HAP-1 (cell line): ENCODE measurements around the gene SPATA45.

Experiments used
- DNase-seq, 2 experiments: peaks; one replicate each; pipeline ENCODE4 v3.0.0-alpha.2; 2016 to 2020; ENCODE audit warnings: low spot score in 2 of 2
- H3K27me3 ChIP-seq: fragments of 250-450 bp; sonication (Bioruptor Pico); 2 replicates; pipeline ENCODE4 v1.5.1; 2020; ENCODE audit warnings: low read depth, mild to moderate bottlenecking, moderate library complexity
- H3K36me3 ChIP-seq: fragments of 250-450 bp; sonication (Bioruptor Pico); replicated peaks from 2 replicates; pipeline ENCODE4 v1.5.1; 2020; ENCODE audit warnings: mild to moderate bottlenecking
- H3K4me1 ChIP-seq: fragments of 250-450 bp; sonication (Bioruptor Pico); 2 replicates; pipeline ENCODE4 v1.5.1; 2020; ENCODE audit warnings: mild to moderate bottlenecking
- H3K4me3 ChIP-seq: fragments of 250-450 bp; sonication (Bioruptor Pico); 2 replicates; pipeline ENCODE4 v1.5.1; 2020; ENCODE audit warnings: mild to moderate bottlenecking, moderate library complexity
- H3K9me3 ChIP-seq: fragments of 250-450 bp; sonication (Bioruptor Pico); 2 replicates; pipeline ENCODE4 v1.5.1; 2020; ENCODE audit warnings: mild to moderate bottlenecking, moderate library complexity
- in situ Hi-C: fragments of 300-500 bp; cut with MboI; formaldehyde crosslinking; loops from 3 replicates; pipeline ENCODE4 v1.14.3; 2020; ENCODE audit warnings: low sequenced_read_pairs, inconsistent platforms, mixed read lengths

SPATA45 gene

DNA sequence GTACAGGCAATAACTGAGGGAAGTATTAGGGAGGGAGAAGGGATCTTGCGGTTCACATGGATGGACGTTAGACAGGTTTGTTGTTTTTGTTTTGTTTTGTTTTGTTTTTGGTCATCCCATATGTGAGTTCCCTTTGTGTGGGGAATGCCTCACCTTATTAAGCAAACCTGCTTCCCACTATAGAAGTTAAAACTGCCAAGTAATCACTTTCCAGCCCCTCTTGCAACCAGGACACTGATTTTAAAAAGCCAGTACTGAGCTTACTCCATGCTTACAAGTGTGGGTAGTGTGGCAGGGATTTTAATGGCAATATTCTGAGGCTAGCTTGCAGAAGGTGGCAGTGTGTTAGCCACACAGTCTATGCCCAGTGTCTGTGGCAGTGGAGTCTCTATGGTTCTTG is 26.5 kb downstream of the SPATA45 start:
- H3K36me3 ChIP-seq = no peaks in the 10 kb centered on the region
- in situ Hi-C loops = no loop called here
- no peaks in the 10 kb centered on the region for H3K27me3 ChIP-seq
- H3K4me3 ChIP-seq = no peak overlapping the region
- H3K9me3 ChIP-seq = no peaks in the 10 kb centered on the region
- peaks cover 6% of the 10 kb centered on the region for H3K4me1 ChIP-seq
- no peak for DNase-seq

DNA sequence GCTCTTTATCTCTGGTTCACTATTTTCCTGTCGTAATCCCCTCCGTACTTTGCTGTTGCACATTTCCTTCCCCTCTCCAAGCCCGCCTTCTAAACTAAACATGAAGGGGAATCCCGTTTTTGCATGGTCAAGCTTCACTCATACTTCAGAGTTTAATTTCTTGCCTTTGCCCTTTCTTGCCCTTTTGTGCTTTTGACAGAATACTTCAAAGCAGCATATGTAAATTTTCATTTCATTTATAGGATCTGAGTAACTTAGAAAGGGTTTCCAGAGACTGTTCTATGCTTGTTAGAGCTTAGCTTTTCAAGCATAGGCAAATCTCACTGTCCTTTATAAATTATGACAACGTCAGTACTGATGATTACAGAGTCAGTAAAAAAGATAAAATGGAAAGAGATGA is 27.7 kb downstream of the SPATA45 start:
- H3K4me3 ChIP-seq = no peak overlapping the region
- no peaks in the 10 kb centered on the region for H3K36me3 ChIP-seq
- H3K4me1 ChIP-seq = peaks cover 6% of the 10 kb centered on the region
- DNase-seq = no peak
- H3K9me3 ChIP-seq = no peaks in the 10 kb centered on the region
- in situ Hi-C loops = no loop called here
- no peaks in the 10 kb centered on the region for H3K27me3 ChIP-seq

DNA sequence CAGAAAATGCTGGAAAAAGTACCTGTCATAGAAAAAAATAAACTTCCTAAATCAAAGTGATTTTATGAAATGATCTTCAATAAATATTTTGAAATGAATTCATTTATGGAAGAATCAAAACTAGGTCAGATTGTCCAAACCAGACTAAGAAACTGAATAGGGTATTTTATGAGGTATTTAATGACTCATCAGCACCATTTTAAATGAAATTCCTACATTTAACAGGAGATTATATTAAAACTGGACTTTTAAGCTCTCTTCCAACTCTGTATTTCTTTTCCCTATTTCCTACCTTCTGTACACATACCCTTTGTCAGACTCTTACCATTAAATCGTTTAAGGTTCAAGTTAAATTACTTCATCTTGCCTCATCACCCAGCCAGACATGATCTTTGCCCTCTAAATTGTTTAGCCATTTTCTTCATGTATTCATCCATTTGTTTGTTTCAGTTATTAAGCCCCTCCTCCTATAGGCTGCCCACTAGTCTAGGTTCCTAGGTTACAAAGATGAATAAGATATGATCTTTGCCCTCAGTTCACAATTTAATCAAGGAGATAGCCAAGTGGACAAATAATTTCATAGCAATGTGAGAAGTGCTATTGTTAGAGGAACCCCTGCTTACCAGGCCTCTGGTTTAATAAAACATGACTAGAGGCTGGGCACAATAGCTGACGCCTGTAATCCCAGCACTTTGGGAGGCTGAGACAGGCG is 30.7 kb downstream of the SPATA45 start:
- in situ Hi-C loops = no loop called here
- peak in 1 of 2 experiments; percentile 13 for DNase-seq
- Histone ChIP-seq H3K36me3 (no peaks in the 10 kb centered on the region), H3K4me1 (peaks cover 6% of the 10 kb centered on the region), H3K27me3 (no peaks in the 10 kb centered on the region), H3K9me3 (no peaks in the 10 kb centered on the region), H3K4me3 (no peak overlapping the region)

DNA sequence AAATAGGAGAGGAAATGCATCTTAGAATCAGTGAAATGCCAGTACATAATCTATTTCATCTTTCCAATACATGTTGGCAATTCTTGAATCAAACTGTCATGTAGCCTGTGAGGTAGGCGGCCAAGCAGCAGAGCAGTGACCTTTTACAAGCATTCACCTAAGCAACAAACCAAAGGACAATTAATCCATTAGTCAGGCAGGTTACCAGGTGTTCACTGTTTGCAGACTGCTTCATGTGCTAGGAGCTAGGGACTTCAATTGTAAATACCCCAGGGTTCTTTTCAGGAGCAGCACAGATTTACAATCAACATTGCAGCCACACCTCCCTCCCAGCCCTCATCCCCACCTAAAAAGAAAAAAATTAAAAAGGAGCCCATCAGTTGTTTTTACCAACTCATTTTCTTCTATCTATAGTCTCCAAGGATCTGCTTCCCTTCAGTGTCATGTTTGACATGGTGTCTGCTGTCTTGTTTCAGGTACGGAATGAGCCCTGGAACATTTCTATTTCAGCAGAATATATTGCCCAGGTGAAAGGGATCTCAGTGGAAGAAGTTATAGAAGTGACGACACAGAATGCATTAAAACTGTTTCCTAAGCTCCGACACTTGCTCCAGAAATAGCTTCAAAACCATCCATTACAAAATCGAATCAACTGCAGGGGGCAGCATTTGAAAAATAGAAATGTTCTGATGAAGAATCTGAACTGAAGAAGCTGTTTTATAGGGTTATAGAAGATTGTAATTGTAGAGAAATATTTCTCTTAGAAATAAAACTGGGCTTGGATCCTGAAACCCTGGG is 32.7 kb downstream of the SPATA45 start:
- Histone ChIP-seq H3K9me3 (no peaks in the 10 kb centered on the region), H3K4me3 (no peak overlapping the region), H3K4me1 (peaks cover 6% of the 10 kb centered on the region), H3K27me3 (no peaks in the 10 kb centered on the region), H3K36me3 (no peaks in the 10 kb centered on the region)
- peak in 1 of 2 experiments; percentile 26 for DNase-seq
- in situ Hi-C loops = no loop called here

GRCh38 chr1:212805767-212806166 is 41.7 kb downstream of the SPATA45 start:
- no peak overlapping the region for H3K4me3 ChIP-seq
- no peaks in the 10 kb centered on the region for H3K9me3 ChIP-seq
- no peak for DNase-seq
- peaks cover 15% of the 10 kb centered on the region for H3K36me3 ChIP-seq
- in situ Hi-C loops = no loop called here
- no peaks in the 10 kb centered on the region for H3K4me1 ChIP-seq
- H3K27me3 ChIP-seq = no peaks in the 10 kb centered on the region

DNA sequence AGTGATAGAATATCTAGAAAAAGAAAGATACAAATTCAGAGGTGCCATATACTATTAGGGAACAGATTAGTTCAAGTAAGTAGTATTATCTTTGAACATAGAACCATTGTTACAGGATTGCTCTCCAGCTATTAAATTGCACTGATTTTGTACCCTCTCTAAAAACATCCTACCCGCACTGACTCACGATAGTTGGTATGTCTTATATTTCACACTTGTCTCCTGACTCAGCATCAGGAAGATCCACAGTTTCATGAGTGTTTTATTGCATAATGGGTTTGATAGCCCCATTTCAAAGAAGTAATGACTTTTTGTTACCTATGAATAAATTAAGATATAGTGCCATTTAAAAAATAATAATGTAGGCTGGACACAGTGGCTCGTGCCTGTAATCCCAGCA is 49.8 kb downstream of the SPATA45 start:
- Histone ChIP-seq H3K4me3 (no peak overlapping the region), H3K36me3 (peaks cover 14% of the 10 kb centered on the region), H3K9me3 (no peaks in the 10 kb centered on the region), H3K27me3 (no peaks in the 10 kb centered on the region), H3K4me1 (peaks cover 2% of the 10 kb centered on the region; the same call in 1 of the 2 replicates)
- in situ Hi-C loops = no loop called here
- no peak for DNase-seq

DNA sequence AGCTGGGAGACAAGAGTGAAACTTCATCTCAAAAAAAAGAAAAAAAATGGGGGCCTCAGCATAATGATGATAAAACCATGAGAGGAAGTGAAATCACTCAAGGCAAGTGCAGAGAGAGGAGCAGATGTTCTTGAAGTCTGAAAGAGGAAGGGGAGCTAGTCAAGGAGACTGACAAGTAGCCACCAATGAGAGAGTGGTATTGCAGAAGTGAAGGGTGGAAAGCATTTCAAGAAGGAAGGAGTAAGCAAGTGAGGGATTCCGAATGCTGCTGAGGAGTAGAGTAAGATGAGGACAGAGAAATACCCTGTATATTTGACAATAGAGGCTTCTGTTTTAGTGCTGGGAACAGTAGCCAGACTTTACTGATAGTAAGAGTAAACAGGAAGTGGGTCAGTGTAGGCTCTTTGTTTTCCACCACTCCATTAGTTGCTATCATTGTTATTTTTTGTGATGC is 52.9 kb downstream of the SPATA45 start:
- Histone ChIP-seq H3K9me3 (no peaks in the 10 kb centered on the region), H3K36me3 (peaks cover 10% of the 10 kb centered on the region), H3K4me3 (no peak overlapping the region), H3K4me1 (peaks cover 12% of the 10 kb centered on the region; the same call in 1 of the 2 replicates), H3K27me3 (no peaks in the 10 kb centered on the region)
- in situ Hi-C loops = no loop called here
- DNase-seq = no peak

GRCh38 chr1:212792396-212792908 is 55.0 kb downstream of the SPATA45 start:
- in situ Hi-C loops = no loop called here
- no peaks in the 10 kb centered on the region for H3K9me3 ChIP-seq
- H3K4me1 ChIP-seq = peaks cover 14% of the 10 kb centered on the region; the same call in 1 of the 2 replicates
- no peaks in the 10 kb centered on the region for H3K27me3 ChIP-seq
- DNase-seq = no peak
- peak overlapping the region; percentile 94 for H3K4me3 ChIP-seq
- peaks cover 7% of the 10 kb centered on the region for H3K36me3 ChIP-seq

DNA sequence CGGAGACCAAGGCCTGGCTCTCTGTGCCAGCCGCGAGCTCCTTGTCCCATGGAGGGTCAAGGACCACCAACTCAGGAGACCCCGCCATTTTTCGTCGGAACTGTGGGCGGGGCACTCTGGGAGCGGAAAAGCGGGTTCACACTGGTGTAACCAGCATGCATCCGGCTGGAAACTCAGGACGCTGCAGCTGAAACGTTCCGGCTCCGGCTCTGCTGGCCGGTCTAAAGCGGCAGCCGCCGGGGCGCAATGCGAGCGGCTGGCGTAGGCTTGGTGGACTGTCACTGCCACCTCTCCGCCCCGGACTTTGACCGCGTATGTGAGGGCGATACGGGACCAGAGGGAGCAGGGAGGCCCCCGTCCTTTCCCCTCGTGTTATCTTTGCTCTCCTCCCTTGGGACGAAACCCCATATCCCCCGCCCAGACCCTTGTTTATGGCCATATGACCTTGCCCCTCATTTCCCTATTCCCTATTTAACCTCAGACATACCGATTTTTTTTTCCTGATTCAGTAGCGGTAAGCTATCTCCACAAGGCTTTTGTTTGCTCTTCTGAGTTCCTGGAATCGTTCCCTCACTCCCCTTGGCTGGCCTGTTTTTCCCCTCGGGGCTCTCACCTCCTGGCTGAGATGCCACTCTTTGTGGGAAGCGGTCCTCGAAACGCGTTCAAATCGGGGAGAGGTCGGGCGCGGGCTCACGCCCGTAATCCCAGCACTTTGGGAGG is 55.6 kb downstream of the SPATA45 start, which contains the start of the genes NSL1 and TATDN3:
Gene NSL1 (minus strand): TSS at position 102 of the 720 bp plus-strand sequence. CDS start 14 bp downstream, at position 88.
Gene TATDN3 (plus strand): TSS at position 219 of the 720 bp plus-strand sequence. CDS start 28 bp downstream, at position 247.
- no peaks in the 10 kb centered on the region for H3K27me3 ChIP-seq
- peak within 1 kb of the TSS; percentile 94 for H3K4me3 ChIP-seq
- no peaks in the 10 kb centered on the region for H3K9me3 ChIP-seq
- H3K36me3 ChIP-seq = peaks cover 6% of the 10 kb centered on the region
- in situ Hi-C loops = no loop called here
- peak; percentile 70 to 95 for DNase-seq
- H3K4me1 ChIP-seq = peaks cover 14% of the 10 kb centered on the region; the same call in 1 of the 2 replicates

DNA sequence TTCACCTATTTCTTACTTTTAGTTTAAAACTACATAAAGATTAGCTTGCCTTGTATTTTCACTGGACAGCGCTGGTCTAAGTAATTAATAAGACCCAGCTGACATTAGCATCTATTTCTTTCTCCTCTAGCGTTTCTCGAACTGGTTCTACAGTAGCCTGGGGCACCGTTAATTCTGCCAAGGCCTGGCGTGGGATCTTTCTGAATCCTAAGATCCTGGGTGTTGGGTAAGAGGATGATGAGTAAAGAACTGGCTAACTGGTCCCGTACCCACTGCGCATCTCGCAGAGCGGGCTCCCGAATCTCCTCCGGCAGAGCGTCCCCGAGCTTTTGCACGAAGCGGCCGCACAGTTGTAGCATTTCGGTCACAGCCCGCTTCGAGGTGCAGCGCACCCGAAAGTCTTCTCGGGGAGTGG is 56.2 kb downstream of the SPATA45 start:
- Histone ChIP-seq H3K9me3 (no peaks in the 10 kb centered on the region), H3K36me3 (peaks cover 10% of the 10 kb centered on the region), H3K27me3 (no peaks in the 10 kb centered on the region), H3K4me1 (peaks cover 14% of the 10 kb centered on the region; the same call in 1 of the 2 replicates), H3K4me3 (peak overlapping the region; percentile 94)
- in situ Hi-C loops = no loop called here
- DNase-seq = no peak

DNA sequence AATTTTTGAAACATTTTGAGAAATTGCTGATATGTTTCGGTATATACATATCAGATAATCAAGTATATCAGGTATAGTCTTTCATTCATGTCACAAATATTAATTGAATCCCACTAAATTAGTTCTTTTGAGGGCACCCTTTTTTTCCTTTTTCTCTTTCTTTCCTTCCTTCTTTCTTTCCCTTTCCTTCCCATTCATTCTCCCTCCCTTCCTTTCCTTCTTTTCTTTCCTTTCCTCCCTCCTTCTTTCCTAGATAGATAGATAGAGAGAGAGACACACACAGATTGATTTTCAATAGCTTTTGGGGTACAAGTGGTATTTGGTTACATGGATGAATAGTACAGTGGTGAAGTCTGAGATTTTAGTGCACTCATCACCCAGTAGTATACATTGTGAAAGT is 61.6 kb downstream of the SPATA45 start:
- no peak for DNase-seq
- H3K36me3 ChIP-seq = peaks cover 43% of the 10 kb centered on the region
- in situ Hi-C loops = no loop called here

GRCh38 chr1:212783976-212784375 is 63.5 kb downstream of the SPATA45 start:
- Histone ChIP-seq H3K27me3 (no peaks in the 10 kb centered on the region), H3K36me3 (peaks cover 48% of the 10 kb centered on the region), H3K4me1 (no peaks in the 10 kb centered on the region), H3K4me3 (no peak overlapping the region), H3K9me3 (no peaks in the 10 kb centered on the region)
- in situ Hi-C loops = no loop called here
- no peak for DNase-seq

More for the DNA sequence above, 61.6 kb downstream of the SPATA45 start:
- Histone ChIP-seq H3K4me3 (no peak overlapping the region), H3K9me3 (no peaks in the 10 kb centered on the region), H3K4me1 (peaks cover 12% of the 10 kb centered on the region; the same call in 1 of the 2 replicates), H3K27me3 (no peaks in the 10 kb centered on the region)

GRCh38 chr1:212782422-212783154 is 64.9 kb downstream of the SPATA45 start:
- peak in 1 of 2 experiments; percentile 35 for DNase-seq
- Histone ChIP-seq H3K4me3 (no peak overlapping the region), H3K4me1 (no peaks in the 10 kb centered on the region), H3K27me3 (no peaks in the 10 kb centered on the region), H3K9me3 (no peaks in the 10 kb centered on the region), H3K36me3 (peaks cover 48% of the 10 kb centered on the region)
- in situ Hi-C loops = no loop called here
